ENCODE measurements around the gene PRR3. TPM values are rescaled to one million over a fixed set of nuclear protein-coding genes. Genes with fewer than 3 reads are reported as not detected.

The PRR3 gene
- total and polyA plus RNA-seq, 4 donors = 2.1 to 3.2 (median 2.4) TPM

- no peaks in the 10 kb centered on the region for H3K27me3 ChIP-seq (ENCODE audit: control insufficient read depth in 4 of 4, insufficient read depth in 4 of 4, low read length in 3 of 4)
- no peak overlapping the region for H3K4me3 ChIP-seq (ENCODE audit: low read depth in 1 of 3, low read length in 3 of 3)
- TF ChIP-seq GABPA (IDR thresholded peaks at IDR 0.05 in 1 of 2, conservative IDR thresholded peaks at IDR 0.05 in 1 of 2) = no peak
- no peak for TF ChIP-seq ZBTB33 (IDR thresholded peaks at IDR 0.05)
- TF ChIP-seq RXRA (IDR thresholded peaks at IDR 0.05) = no peak
- no peak for TF ChIP-seq ATF3 (IDR thresholded peaks at IDR 0.05)
- no peak for TF ChIP-seq FOXA1 (IDR thresholded peaks at IDR 0.05)
- no peak for TF ChIP-seq FOXA2 (IDR thresholded peaks at IDR 0.05)
- TF ChIP-seq EGR1 (IDR thresholded peaks at IDR 0.05; ENCODE audit: low read depth in 2 of 2) = no peak
- TF ChIP-seq CTCF (IDR thresholded peaks at IDR 0.05; ENCODE audit: low read depth, low read length, missing input control) = no peak
- no peak for TF ChIP-seq MAX (IDR thresholded peaks at IDR 0.05)
- no peak for TF ChIP-seq HNF4G (IDR thresholded peaks at IDR 0.05)
- TF ChIP-seq REST (IDR thresholded peaks at IDR 0.05) = no peak
- no peak for TF ChIP-seq SP1 (IDR thresholded peaks at IDR 0.05)
- TF ChIP-seq NR2F2 (IDR thresholded peaks at IDR 0.05) = no peak
- no peak for TF ChIP-seq RAD21 (IDR thresholded peaks at IDR 0.05)
- TF ChIP-seq JUND (IDR thresholded peaks at IDR 0.05) = no peak
- TF ChIP-seq HNF4A (conservative IDR thresholded peaks at IDR 0.05) = no peak
- TF ChIP-seq TAF1 (conservative IDR thresholded peaks at IDR 0.05) = no peak
- no peak for TF ChIP-seq YY1 (IDR thresholded peaks at IDR 0.05)
- H3K4me1 ChIP-seq (ENCODE audit: control insufficient read depth in 4 of 4, insufficient read depth in 4 of 4, low read length in 3 of 4) = peaks cover 5 to 36% (median 32%) of the 10 kb centered on the region in 4 donors
- no peak for DNase-seq (ENCODE audit: low spot score)
- H3K36me3 ChIP-seq (ENCODE audit: control insufficient read depth in 4 of 4, insufficient read depth in 3 of 4, low read depth in 1 of 4, low read length in 3 of 4) = peaks cover 3 to 15% (median 11%) of the 10 kb centered on the region in 4 donors
- 58% methylated on average over 4 of the region's 4 CpGs for WGBS
- no peak overlapping the region for H3K9ac ChIP-seq (ENCODE audit: low read depth in 1 of 2, low read length in 2 of 2)
- H3K9me3 ChIP-seq (ENCODE audit: control insufficient read depth in 4 of 4, low read length in 3 of 4) = no peaks in the 10 kb centered on the region
- no peak overlapping the region for H3K27ac ChIP-seq (ENCODE audit: low read depth in 1 of 2, low read length in 2 of 2)
Observed at GRCh38 chr6:30573113-30573512, 16.0 kb downstream of the PRR3 start.
